NOMO-1 treated with DMSO at 0.1 percent for 48 hours (cell line): ENCODE results near the gene CATSPERD.

Experiments used
- DNase-seq: peaks from one replicate; lab custom pipeline; 2025; ENCODE audit not compliant: unreplicated experiment; lab: John Stamatoyannopoulos, UW

The CATSPERD gene, protein sequence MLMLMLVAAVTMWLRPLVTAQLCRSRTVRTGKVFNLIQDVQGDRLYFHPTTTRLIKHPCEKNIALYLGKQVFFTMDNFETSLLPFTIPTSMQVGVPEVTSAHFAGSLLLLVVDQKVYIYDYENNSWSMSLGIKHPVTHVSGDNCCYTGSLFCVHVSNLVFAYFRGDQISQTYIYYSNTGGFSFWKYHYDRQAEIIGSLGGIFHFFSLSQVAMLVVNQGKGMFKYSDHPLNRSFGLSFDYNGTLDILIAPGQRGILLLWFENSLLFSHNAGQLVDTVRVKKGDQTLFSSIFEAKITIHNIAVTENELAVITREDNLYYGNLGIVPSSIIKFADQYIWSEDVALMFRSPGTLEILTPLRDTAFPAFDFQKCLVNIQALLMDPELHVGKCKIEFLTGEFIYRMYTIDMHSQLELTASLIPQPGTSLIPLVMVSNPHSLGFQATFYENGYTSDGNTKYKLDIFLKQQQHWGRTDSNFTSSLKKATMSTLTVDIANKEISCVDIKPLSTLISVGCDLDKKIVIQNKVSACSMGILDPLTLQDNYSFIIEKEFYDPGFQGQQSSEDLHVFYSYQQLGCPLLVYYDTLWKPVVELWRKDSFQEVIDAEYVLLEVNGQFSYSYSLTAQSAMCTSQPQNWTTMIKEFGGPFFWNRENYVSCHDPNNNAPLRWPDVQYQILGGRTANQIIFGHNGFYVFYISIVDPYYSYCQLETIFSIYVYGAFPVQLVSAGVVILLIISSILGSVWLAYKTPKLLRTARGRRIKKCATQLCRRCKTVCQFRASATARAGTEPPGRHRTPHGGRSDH

DNA sequence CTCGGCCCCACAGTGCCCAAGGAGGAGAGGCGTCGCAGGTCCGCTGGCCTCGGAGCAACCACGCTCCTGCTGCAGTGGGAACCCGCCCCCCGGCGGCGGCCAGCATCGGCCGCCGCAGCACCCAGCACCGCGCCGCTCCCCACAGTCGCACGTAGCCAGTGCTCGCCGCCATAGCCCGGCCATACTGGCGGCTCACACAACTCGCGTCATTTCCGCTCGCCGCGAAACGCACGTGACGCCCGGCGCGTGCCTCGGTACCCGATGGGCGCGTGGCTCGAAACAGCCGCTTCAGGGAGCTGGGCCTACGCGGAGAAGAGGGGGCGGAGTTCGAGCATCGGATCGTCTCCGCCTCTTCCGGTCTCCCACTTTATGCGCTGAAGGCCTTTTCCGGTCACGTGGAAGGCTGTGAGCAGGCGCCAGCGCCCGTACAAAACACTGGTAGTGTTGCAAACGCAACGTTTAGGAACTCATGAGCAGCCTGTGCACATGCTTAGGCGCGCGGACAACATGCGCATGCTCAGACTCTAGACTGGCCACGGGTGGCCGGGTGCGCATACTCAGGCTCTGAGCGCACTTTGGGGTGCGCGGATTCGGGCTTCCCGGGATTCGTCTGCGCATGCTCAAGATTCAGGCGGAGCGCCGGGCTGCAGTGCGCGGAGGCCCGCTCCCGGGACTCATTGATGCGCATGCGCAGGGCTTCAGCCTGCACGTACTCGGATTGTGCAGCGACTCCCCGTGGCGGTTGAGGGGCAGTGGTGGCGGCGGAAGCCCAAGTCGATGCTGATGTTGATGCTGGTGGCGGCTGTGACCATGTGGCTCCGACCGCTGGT lies at the start of gene CATSPERD, which contains the start of gene LONP1:
TSS of gene CATSPERD (plus strand) at position 677 of the 830 bp plus-strand sequence. CDS start at position 778, 101 bp downstream.
TSS of gene LONP1 (minus strand) at position 186 of the 830 bp plus-strand sequence. CDS start at position 172, 14 bp downstream.
- peak; percentile 99 for DNase-seq

DNA sequence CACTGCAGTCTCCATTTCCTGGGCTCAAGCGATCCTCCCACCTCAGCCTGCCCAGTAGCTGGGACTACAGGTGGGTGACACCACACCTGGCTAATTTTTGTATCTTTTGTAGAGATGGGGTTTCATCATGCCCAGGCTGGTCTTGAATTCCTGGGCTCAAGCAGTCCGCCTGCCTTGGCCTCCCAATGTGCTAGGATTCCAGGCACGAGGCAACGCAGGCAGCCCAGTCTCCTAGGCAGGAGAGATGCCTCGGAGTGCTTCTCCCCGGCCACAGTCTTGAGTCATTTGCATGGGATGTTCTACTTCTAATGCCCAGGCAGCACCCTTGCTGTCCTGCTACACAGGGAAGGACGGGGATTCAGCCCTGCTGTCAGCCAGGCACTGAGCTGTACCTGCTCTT lies 48.8 kb upstream of the CATSPERD start:
- DNase-seq = no peak

DNA sequence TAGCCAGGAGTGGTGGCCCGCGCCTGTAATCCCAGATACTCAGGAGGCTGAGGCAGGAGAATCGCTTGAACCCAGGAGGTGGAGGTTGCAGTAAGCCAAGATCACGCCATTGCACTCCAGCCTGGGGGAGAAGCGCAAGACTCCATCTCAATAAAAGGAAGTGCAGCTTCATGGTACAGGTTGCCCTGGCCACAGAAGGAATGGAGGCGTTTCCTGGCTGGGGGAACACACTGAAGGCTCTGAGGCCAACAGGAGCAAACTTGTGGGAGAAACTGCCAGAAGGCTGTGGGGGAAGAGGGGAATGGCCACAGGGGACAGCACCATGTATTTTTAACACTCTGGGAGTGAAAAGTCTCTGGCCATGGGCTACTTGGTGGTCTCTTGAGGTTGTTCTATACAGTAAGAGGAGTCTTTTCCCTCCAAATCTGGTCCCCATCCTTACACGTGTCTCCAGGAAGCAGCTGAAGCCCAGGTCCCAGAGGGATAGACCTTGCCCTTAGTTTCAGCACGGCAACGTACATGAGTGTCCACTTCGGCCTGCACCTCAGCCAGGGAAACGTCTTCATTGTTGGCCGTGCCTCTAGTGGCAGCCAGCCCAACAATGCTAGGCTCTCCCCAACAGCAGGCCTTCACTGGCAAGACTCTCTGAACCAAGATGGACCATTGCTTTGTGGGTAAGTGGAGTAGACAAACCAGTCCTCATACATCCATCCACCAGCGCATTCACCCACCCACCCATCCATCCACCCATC lies 47.6 kb upstream of the CATSPERD start:
- DNase-seq = no peak

DNA sequence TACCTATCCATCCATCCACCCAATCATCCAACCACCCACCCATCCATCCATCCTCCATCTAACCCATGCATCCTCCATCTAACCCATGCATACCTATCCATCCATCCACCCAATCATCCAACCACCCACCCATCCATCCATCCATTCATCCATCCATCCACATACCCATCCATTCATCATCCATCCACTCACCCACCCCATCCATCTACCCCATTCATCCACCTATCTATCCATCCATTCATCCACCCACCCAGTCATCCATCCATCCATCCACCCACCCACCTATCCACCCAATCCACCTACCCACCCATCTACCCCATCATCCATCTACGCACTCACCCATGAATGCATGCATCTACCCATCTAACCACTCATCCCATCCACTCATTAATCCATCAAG lies 46.7 kb upstream of the CATSPERD start:
- no peak for DNase-seq

DNA sequence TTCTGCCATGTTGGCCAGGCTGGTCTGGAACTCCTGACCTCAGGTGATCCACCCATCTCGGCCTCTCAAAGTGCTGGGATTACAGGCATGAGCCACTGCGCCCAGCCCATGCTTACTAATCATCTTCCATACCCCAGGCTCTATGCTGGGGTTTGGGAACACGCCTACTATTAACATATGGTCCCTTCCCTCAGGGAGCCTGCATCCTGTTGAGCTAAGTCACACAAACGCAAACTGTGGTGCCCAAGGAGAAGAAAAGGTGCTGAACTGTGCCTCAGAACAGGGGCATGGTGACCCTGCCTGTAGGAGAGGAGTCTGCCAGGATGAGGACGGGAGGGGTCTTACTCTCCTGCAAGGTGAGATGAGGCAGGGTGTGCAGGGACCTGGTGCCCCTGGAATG lies 45.7 kb upstream of the CATSPERD start:
- no peak for DNase-seq

DNA sequence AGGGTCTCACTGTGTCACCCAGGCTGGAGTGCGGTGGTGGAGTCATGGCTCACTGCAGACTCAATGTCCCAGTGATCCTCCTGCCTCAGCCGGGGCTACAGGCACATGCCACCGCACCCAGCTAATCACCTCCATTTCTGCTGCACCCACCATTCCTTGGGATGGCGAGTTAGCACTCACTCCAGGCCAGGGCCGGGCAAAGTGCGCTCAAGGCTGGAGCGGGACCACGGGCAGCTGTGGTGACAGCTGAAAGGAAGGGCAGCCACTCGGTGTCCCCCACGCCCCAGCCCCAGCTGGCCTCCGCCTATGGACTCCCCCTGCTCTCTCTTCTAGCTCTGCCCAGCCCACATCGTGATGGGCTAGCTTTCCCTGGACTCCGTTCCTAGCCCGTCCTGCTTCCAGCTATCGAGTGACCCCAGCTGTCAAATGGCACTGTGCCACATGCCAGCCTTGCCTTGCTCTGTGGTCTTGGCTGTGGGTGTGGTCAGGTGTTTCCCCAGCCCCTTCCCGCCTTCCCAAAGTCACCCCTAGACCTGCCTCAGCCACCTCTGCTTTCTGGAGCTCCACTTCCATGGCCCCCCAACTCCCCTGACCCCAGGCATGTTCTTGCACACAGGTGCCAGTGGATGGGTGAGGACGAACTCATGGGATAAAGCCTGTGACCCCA lies 44.2 kb upstream of the CATSPERD start:
- DNase-seq = no peak

DNA sequence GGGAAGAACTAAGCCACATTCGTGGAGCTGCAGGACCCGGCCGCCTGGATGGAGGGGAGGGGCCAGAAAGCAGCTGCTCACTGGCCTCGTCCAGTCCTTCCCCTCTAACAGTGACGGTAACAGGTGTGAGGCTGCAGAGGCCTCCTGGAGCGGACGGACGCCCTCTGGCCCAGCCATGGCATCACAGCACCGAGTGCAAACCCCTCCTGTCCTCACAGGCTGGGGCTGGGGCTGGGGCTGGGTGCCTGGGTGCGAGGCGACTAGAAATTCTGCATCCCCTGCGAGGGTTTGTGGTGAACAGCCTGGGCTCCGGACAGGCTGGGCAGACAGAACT lies 43.7 kb upstream of the CATSPERD start:
- no peak for DNase-seq

DNA sequence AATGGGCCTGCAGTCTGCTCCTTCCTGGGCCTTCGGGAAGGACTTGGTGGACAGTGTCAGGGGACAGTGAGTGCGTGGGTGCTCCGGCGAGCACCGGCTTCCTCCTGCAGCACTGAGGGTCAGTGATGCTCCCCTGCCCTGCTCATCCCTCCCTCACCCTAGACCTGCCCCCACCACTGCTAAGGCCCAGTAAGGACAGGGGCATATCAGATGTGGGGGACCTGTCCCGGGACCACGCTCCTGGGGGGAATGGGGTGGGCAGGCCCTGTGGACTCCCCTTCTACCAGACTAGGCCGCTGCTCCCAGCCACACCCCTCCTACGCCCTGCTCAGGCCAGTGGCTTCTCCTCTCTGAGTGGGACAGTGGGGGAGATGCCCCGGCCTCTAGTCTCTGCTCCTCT lies 43.3 kb upstream of the CATSPERD start:
- no peak for DNase-seq

DNA sequence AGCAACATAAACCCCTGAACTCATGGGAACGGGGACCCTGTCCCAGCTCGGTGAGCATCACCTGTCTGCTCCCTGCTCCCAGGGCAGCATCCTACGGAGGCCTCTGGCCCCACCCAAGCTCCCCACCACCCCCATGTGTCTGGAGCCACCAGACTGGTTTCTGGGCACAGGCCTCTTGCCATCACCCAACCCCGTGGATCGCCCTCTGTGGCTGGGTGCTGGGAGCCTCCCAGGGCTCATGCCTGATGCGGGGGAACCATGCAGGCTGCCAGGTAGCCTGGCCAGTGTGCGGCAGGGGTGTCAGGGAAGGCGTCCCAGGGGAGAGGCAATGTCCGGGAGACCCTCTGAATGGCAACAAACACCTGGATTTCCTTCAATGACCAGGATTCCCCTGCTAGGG lies 42.9 kb upstream of the CATSPERD start:
- DNase-seq = no peak

DNA sequence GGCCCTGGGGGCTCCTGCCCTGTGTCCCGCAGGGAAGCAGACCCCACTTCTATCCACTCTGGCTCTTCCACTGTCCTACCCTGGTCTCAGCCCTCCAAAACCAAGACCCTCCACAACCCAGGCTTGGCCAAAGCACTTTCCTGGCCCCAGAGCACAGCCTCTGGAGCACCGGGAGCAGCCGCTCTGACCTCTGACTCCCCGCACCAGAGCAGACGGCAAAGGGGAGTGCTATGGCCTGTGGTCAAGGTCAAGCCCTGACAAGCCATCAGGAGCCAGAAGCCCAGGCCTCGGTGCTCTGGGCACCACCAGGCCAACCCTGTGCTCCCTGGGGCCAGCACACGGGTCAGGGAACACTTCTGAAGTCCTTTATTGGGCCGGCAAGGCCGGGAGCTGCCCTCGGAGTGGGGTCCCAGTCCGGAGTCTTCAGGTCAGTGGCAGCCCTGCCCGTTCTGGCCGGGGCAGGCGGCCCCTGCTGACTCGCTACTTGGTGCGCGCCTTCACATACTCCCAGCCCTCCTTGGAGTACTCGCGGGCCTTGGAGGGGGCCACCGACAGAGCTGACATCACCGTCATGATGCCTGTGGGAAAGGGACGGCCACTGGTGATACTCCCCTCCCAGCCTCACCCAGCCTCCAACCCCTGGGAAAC lies 42.2 kb upstream of the CATSPERD start:
- no peak for DNase-seq

DNA sequence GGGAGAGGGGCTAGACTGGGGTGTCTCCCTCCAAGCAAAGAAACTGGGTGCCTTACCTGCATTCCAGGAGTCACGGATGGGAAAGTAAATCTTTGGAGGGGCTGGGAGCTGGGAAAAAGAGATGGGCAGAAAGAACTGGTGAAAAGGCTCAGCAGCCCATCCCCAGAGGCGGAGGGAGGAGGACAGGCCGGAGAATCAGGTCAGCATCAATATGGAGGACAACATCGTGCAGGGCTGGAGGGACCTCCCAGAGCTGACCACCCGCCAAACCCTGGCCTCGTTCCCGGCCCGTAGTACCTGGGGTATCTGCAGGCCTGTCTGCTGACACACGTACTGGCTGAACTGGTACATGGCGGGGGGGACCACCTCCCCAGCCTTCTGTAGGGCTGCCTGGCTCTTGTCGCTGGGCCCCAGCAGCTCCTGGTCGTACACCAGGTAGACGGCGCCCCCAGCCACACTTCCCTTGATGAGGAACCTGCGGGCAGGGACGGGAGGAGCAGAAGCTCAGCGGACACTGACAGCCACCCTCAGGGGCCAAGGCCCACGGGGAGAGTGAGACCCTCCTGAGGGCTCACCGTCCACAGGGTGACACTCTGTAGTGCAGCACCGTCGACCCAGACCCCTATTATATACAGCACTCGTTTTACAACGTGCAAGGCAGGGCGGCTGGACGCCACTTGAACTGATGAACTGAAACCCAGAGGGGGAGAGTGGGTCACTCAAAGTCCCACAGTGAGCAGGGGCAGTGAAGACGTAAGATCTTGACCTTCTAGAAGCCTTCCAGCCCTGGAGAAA lies 41.0 kb upstream of the CATSPERD start:
- no peak for DNase-seq

DNA sequence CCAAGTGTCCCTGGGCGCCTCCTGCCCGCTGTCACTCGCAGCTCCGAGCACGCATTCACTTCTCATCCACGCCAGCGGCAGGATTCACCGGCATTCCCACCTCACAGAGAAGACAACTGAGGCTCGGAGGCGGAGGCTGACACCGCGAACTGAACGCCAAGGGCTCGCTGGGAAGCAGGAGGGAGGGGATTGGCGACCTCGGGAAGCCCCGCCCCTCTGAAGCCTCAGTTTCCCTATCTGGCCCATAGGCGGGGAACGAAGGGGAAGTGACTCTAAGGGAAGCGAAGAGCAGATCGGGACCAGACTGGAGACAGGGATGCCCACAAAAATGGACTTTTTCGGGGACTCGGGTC lies 40.4 kb upstream of the CATSPERD start:
- no peak for DNase-seq

DNA sequence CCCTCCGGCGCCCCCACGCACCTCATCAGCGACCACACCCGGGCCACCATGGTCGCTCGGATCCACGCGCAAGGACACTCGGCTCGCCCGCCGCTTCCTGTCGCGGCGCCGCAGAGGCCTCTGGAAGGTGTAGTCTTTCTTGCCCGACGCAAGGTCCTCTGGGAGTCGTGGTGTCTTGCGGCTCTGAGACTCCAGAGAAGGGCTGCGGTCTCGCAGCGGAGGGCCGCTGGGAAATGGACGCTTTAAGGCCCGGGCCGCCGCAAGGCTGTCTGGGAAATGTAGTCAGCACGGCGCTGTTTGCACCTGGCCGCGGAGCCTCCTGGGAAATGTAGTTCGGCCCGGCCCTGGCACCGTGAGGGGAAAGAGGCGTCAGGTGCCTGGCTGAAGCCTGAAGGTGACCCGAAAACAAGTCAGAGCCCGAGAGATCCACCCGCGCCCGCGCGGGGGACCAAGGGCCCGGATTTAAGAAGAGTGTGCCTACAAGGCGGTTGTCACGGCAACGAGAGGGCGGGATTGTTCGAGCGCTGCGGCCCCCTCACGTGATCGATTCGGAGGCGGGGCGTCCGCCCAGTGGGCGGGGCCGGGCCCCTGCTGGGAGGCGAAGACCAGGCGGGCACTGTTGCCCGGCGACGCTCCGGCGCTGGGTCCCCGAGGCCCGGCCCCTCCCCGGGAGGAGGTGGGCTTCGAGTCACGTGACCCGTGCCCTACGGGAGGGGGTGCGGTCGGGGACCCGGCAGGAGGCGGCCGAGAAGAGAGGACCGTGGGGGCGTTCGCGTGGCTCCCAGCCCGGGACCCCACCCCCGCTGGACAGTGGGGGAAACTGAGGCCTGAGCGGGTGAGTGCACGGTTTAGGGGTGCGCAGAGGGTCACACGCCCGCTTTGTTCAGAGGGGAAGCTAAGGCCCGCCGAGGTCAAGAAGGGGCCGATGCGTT lies 39.7 kb upstream of the CATSPERD start, which contains the start of the genes HSD11B1L and MICOS13:
TSS of gene HSD11B1L (plus strand) at position 591 of the 932 bp plus-strand sequence. CDS start 3,806 bp downstream, outside the sequence.
TSS of gene MICOS13 (minus strand) at position 80 of the 932 bp plus-strand sequence. CDS start at position 50, 30 bp downstream.
- peak; percentile 98 for DNase-seq

DNA sequence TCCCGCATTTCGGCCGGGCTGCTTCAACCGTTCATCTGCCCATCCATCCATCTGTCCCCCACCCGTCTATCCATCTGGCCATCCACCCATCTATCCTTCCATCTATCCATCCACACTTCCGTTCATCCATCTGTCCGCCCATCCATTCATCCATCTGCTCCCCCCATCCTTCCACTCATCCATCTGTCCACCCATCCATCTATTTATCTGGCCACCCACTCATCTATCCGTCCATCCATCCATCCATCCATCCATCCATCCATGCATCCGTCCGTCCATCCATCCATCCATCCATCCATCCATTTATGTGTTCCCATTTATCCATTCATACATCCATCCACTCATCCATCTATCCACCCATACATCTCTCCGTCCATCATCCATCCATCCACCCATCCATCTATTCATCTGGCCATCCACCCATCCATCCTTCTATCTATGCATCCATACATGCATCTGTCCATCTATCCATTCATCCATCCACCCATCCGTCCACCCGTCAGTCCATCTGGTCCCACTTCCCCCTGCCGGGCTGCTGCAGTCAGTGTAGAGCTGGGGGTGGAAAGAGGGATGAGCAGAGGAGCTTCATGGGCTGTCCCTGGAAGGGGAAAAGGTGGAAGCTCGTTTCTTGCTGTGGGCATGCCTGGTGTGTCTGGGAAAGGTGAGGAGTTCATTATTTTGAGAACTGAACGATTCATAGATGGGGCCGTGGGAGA lies 38.9 kb upstream of the CATSPERD start:
- no peak for DNase-seq

DNA sequence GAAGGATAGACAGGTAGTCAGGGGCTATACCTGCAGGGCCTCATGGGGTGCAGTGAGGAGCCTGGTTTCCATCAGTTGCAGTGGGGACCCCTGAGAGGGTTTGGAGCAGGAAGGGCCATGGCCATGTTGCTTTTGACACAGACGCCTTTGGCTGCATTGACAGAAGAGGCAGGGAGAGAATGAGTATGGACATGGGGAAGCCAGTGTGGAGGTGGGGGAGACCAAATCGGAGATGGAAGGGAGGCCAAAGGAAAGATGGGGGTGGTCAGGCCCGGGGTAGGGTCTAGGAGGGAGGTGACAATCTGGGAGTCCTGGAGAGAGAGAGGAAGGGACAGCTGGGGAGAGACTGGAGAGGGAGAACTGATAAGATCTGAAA lies 38.3 kb upstream of the CATSPERD start:
- no peak for DNase-seq

DNA sequence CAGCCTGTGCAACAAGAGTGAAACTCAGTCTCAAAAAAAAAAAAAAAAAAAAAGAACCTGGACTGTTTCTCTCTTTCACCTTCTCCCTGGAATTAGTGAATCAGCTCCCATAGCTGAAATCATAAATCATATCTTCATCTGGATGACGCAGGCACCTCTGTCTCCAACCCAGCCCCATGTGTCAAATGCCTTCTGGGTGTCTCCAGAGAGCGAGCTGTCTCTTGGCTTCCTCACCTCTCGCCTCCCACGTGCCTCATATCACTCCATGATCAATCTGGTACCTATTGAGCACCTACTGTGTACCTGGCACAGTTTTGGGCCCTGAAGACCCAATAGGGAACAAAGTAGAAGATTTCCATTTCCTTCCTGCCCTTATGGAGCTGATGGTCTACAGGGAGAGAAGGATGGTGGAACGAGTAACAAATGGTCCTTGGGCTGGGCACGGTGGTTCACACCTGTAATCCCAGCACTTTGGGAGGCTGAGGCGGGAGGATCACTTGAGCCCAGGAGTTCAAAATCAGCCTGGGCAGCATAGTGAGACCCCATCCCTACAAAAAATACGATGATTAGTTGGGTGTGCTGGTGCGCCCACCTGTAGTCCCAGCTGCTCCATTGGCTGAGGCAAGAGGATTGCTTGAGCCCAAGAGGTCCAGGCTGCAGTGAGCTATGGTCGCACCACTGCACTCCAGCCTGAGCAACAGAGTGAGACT lies 37.1 kb upstream of the CATSPERD start:
- DNase-seq = no peak
